HEK293T (cell line): ENCODE results near the gene MED19.
"Not testable (repeated sequence)": the region's sequence is repeated elsewhere in the genome, so short reads cannot be mapped to it uniquely, and the experiment has no call there.

Experiments used
- CTCF ChIA-PET: fragments of 350-600 bp; formaldehyde crosslinking; extraction: SDS; loops from one replicate; lab custom pipeline; 2021; ENCODE audit warnings: antibody characterized with exemption, inconsistent platforms; lab: Yijun Ruan, JAX
- POLR2A ChIA-PET: fragments of 350-600 bp; formaldehyde crosslinking; extraction: SDS; loops from one replicate; lab custom pipeline; 2020; ENCODE audit warnings: antibody characterized with exemption, inconsistent platforms; lab: Yijun Ruan, JAX
- DNase-seq: peaks from one replicate; pipeline ENCODE4 v3.0.0; 2012; ENCODE audit warnings: mixed read lengths; ENCODE audit errors: extremely low spot score
- ARNT ChIP-seq: fragments of 450-650 bp; IDR thresholded peaks from 2 replicates; pipeline ENCODE4 v1.6.1; 2017; ENCODE audit warnings: mild to moderate bottlenecking
- BHLHE40 ChIP-seq: fragments of 450-650 bp; IDR thresholded peaks from 2 replicates; pipeline ENCODE4 v1.6.1; 2016; ENCODE audit warnings: mild to moderate bottlenecking, moderate library complexity, borderline replicate concordance
- CTBP1 ChIP-seq: fragments of 450-650 bp; IDR thresholded peaks from 2 replicates; pipeline ENCODE4 v1.6.1; 2016; ENCODE audit warnings: borderline replicate concordance
- ELF4 ChIP-seq: fragments of 450-650 bp; IDR thresholded peaks from 2 replicates; pipeline ENCODE4 v1.6.1; 2017; ENCODE audit warnings: antibody characterized with exemption
- FOXA1 ChIP-seq: fragments of 450-650 bp; IDR thresholded peaks from 2 replicates; pipeline ENCODE4 v1.6.1; 2016; ENCODE audit warnings: mild to moderate bottlenecking
- FOXK2 ChIP-seq: fragments of 450-650 bp; IDR thresholded peaks from 2 replicates; pipeline ENCODE4 v1.6.1; 2016; ENCODE audit warnings: mild to moderate bottlenecking
- FOXM1 ChIP-seq: fragments of 450-650 bp; IDR thresholded peaks from 2 replicates; pipeline ENCODE4 v1.6.1; 2017; ENCODE audit warnings: mild to moderate bottlenecking, borderline replicate concordance
- HDGF ChIP-seq: fragments of 450-650 bp; IDR thresholded peaks from 2 replicates; pipeline ENCODE4 v1.6.1; 2017; ENCODE audit warnings: antibody characterized with exemption, borderline replicate concordance
- L3MBTL2 ChIP-seq: fragments of 450-650 bp; conservative IDR thresholded peaks from 2 replicates; pipeline ENCODE4 v1.6.1; 2016; ENCODE audit warnings: mild to moderate bottlenecking
- LEF1 ChIP-seq: fragments of 450-650 bp; IDR thresholded peaks from 2 replicates; pipeline ENCODE4 v1.6.1; 2017; ENCODE audit warnings: mild to moderate bottlenecking, borderline replicate concordance
- NFRKB ChIP-seq: fragments of 450-650 bp; IDR thresholded peaks from 2 replicates; pipeline ENCODE4 v1.6.1; 2016; ENCODE audit warnings: mild to moderate bottlenecking, moderate library complexity
- SP1 ChIP-seq: fragments of 450-650 bp; IDR thresholded peaks from 2 replicates; pipeline ENCODE4 v1.6.1; 2017
- SUZ12 ChIP-seq: fragments of 450-650 bp; IDR thresholded peaks from 2 replicates; pipeline ENCODE4 v1.6.1; 2016; ENCODE audit warnings: mild to moderate bottlenecking
- TARDBP ChIP-seq: fragments of 450-650 bp; IDR thresholded peaks from 2 replicates; pipeline ENCODE4 v1.6.1; 2016
- ZNF384 ChIP-seq: fragments of 450-650 bp; IDR thresholded peaks from 2 replicates; pipeline ENCODE4 v1.6.1; 2016
- TF ChIP-seq, protein P1 (sequence below): fragments of 450-650 bp; IDR thresholded peaks from 2 replicates; pipeline ENCODE4 v1.6.1; 2016

Gene MED19

GRCh38 chr11:57735619-57736298, 23.7 kb upstream of the MED19 start:
- ChIA-PET CTCF (no interaction called here), POLR2A (no interaction called here)
- no peak for TF ChIP-seq HDGF
- no peak for TF ChIP-seq L3MBTL2
- TF ChIP-seq LEF1 = no peak
- no peak for TF ChIP-seq FOXA1
- TF ChIP-seq FOXM1 = no peak
- TF ChIP-seq, protein P1, sequence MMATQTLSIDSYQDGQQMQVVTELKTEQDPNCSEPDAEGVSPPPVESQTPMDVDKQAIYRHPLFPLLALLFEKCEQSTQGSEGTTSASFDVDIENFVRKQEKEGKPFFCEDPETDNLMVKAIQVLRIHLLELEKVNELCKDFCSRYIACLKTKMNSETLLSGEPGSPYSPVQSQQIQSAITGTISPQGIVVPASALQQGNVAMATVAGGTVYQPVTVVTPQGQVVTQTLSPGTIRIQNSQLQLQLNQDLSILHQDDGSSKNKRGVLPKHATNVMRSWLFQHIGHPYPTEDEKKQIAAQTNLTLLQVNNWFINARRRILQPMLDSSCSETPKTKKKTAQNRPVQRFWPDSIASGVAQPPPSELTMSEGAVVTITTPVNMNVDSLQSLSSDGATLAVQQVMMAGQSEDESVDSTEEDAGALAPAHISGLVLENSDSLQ = no peak
- TF ChIP-seq BHLHE40 = no peak
- no peak for TF ChIP-seq ARNT
- TF ChIP-seq ELF4 = no peak
- no peak for DNase-seq

DNA sequence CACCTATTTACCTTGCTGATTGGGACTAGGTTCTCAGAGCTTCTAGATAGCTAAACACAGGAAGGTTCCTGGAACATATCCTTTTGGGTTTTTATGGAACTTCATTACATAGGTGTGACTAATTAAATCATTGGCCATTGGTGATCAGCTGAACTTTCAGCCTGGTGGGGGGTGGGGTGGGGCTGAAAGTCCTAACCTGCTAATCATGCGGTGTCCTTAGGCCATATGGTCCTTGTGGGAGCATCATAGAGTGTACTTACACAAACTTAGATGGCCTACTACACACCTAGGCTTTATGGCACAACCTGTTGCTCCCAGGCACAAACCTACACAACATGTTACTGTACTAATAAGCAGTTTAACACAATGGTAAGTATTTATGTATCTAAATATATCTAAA, 20.6 kb upstream of the MED19 start:
- CTCF ChIA-PET = no interaction called here
- TF ChIP-seq SUZ12 = no peak
- TF ChIP-seq HDGF = no peak
- no peak for TF ChIP-seq ARNT
- TF ChIP-seq ELF4 = no peak
- no peak for TF ChIP-seq TARDBP
- TF ChIP-seq FOXK2 = no peak
- TF ChIP-seq SP1 = no peak
- no peak for DNase-seq
- POLR2A ChIA-PET = interaction anchor here (0.9 kb wide), 1 partner anchor 9 kb away, joined by 3 read pairs; the partner anchor contains the start of gene SELENOH

- ChIA-PET POLR2A (interaction anchor here (0.5 to 3.3 kb wide), 2 partner anchors 12 to 378 kb away, joined by 3 to 13 read pairs; partner anchors contain the start of gene SELENOH), CTCF (no interaction called here)
- TF ChIP-seq FOXA1 = no peak
- no peak for TF ChIP-seq FOXM1
- no peak for TF ChIP-seq FOXK2
- TF ChIP-seq NFRKB = no peak
- TF ChIP-seq HDGF = no peak
- TF ChIP-seq L3MBTL2 = no peak
- DNase-seq = no peak
Measured at GRCh38 chr11:57729479-57729878, 17.5 kb upstream of the MED19 start.

DNA sequence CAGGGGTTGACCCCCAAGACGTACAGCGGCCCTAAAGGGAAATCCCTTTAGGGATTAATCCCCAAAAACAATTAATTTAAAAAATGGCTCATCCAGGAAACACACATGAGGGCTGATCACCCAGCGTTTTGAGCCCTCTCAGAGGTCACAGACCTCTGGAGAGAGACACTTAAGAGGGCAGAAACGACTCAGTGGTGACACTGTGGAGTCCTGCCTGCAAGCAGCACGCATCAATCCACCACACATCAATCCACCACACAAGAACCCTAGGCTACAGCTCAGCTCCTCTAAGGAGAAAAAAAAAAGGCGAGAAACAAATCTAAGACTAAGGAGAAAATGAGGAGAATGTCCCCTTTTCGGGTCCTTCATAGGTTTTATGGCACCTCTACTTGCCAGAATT, 16.8 kb upstream of the MED19 start:
- DNase-seq = no peak
- ChIA-PET CTCF (no interaction called here), POLR2A (interaction anchor here (0.5 to 3.3 kb wide), 2 partner anchors 13 to 377 kb away, joined by 3 to 13 read pairs; partner anchors contain the start of gene SELENOH)
- TF ChIP-seq SP1 (no peak), TARDBP (no peak), CTBP1 (no peak), SUZ12 (no peak), L3MBTL2 (no peak), ELF4 (no peak), FOXM1 (no peak), LEF1 (no peak), HDGF (no peak), ARNT (no peak), ZNF384 (no peak)
- TF ChIP-seq, protein P1 = no peak

GRCh38 chr11:57727185-57727584, 15.2 kb upstream of the MED19 start:
- DNase-seq = no peak
- ChIA-PET CTCF (no interaction called here), POLR2A (interaction anchor here (3.3 kb wide), 1 partner anchor 14 kb away, joined by 13 read pairs; the partner anchor contains the start of gene SELENOH)
- TF ChIP-seq ELF4 (no peak), FOXM1 (no peak), FOXK2 (no peak), SP1 (no peak), L3MBTL2 (no peak), LEF1 (no peak), ZNF384 (no peak), SUZ12 (no peak), TARDBP (no peak), NFRKB (no peak), FOXA1 (no peak), BHLHE40 (no peak), CTBP1 (no peak), ARNT (no peak), HDGF (no peak)
- TF ChIP-seq, protein P1 = no peak

DNA sequence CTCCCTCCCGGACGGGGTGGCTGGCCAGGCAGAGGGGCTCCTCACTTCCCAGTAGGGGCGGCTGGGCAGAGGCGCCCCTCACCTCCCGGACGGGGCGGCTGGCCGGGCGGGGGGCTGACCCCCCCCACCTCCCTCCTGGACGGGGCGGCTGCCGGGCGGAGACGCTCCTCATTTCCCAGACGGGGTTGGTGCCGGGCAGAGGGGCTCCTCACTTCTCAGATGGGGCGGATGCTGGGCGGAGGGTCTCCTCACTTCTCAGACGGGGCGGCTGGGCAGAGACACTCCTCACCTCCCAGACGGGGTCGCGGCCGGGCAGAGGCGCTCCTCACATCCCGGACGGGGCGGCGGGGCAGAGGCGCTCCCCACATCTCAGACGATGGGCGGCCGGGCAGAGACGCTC, 4.7 kb upstream of the MED19 start:
- POLR2A ChIA-PET, DNase-seq, CTCF ChIA-PET: not testable (repeated sequence)

DNA sequence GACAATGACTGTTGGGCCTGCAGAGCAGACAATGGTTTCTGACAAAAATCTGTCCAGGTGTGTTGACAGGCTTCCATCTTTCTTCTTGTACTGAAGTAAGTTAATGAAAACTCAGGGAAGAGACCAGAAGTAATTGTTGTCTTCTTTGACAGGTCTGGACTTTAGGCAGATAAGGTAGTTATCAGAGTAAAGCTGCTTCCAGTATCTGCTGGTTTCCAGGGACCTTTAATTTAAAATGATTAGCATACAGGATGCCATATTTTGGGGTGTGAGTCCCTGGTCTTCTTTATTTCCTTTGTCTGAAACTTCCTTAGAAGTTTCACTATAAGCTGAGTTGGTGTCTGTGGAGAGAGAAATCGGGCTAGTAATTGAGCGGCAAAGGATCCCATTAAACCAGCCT, 1.8 kb upstream of the MED19 start:
- POLR2A ChIA-PET = interaction anchor here (1.8 kb wide), 1 partner anchor 27 kb away, joined by 7 read pairs; the partner anchor contains the start of gene SELENOH
- DNase-seq = no peak
- TF ChIP-seq, protein P1 = no peak
- TF ChIP-seq BHLHE40 = no peak
- no peak for TF ChIP-seq NFRKB
- no peak for TF ChIP-seq FOXA1
- no peak for TF ChIP-seq HDGF
- no peak for TF ChIP-seq FOXM1
- TF ChIP-seq SP1 = no peak
- TF ChIP-seq TARDBP = no peak
- no peak for TF ChIP-seq LEF1
- no peak for TF ChIP-seq CTBP1
- TF ChIP-seq FOXK2 = no peak
- TF ChIP-seq SUZ12 = no peak
- CTCF ChIA-PET = interaction anchor here (0.7 to 1.1 kb wide), 2 partner anchors 47 to 87 kb away, joined by 4 read pairs; no protein-coding TSS in a partner anchor
